HepG2 (cell line): ENCODE data around the gene TNNI3. TPM values are rescaled to one million over a fixed set of nuclear protein-coding genes. Genes with fewer than 3 reads are reported as not detected.

Source experiments
- ATAC-seq: fragments of 200-7000 bp; cut with Tn5 transposase; 3 replicates; pipeline ENCODE4 v1.9.1; 2020; ENCODE audit warnings: mild to moderate bottlenecking, moderate library complexity
- BruUV-seq: library from RNA; stranded (reverse); fragments of 400-500 nt; replicated peaks from 2 replicates; lab custom pipeline; 2021; lab: Mats Ljungman, UMichigan
- CTCF ChIA-PET: fragments of 300-600 bp; formaldehyde crosslinking; extraction: SDS; loops from one replicate; lab custom pipeline; 2021; ENCODE audit warnings: low total read pairs, inconsistent platforms, low intra/inter-chr PET ratio; lab: Yijun Ruan, JAX
- POLR2A ChIA-PET: fragments of 350-600 bp; sonication (Branson Sonifier 250); formaldehyde crosslinking; loops from one replicate; lab custom pipeline; 2020; ENCODE audit warnings: antibody characterized with exemption, inconsistent platforms; lab: Yijun Ruan, JAX
- DNase-seq: peaks from one replicate; pipeline ENCODE4 v3.0.0-alpha.2; 2015; ENCODE audit warnings: low spot score
- FAIRE-seq: peaks from 3 replicates; lab custom pipeline; 2011; peaks lifted over from hg19 to GRCh38; lab: Jason Lieb, UNC
- H2AFZ ChIP-seq: one replicate; pipeline ENCODE4 v1.6.1; 2011; ENCODE audit warnings: low read length, inconsistent platforms
- H3K27ac ChIP-seq: fragments of 300-600 bp; 3 replicates; pipeline ENCODE4 v1.8.0; 2011; ENCODE audit warnings: mixed run types, mild to moderate bottlenecking, mixed read lengths, low read length, inconsistent platforms; ENCODE audit not compliant: insufficient read depth; ENCODE audit errors: extremely low read length
- H3K27me3 ChIP-seq, 2 experiments: fragments of 200-600 bp in 1 of 2; 2 replicates in 1 of 2; 3 replicates in 1 of 2; pipeline versions ENCODE4 v1.6.0 to v1.8.0; 2011; ENCODE audit warnings: low read length in 2 of 2, mild to moderate bottlenecking in 2 of 2, moderate library complexity in 2 of 2, inconsistent platforms in 1 of 2; ENCODE audit not compliant: insufficient read depth in 2 of 2, control insufficient read depth in 1 of 2
- H3K36me3 ChIP-seq, 2 experiments: fragments of 200-600 bp in 1 of 2; replicated peaks in 1 of 2; 2 replicates in 1 of 2; 3 replicates in 1 of 2; pipeline versions ENCODE4 v1.5.1 to v1.8.0; 2011; ENCODE audit warnings: low read length in 2 of 2, inconsistent platforms in 1 of 2; ENCODE audit not compliant: insufficient read depth in 2 of 2, control insufficient read depth in 1 of 2
- H3K4me1 ChIP-seq: 2 replicates; pipeline ENCODE4 v1.5.1; 2012; ENCODE audit warnings: low read length, inconsistent platforms; ENCODE audit not compliant: insufficient read depth
- H3K4me2 ChIP-seq: 2 replicates; pipeline ENCODE4 v1.6.0; 2011; ENCODE audit warnings: low read depth, low read length, inconsistent platforms
- H3K4me3 ChIP-seq, 3 experiments: fragments of 200-600 bp in 1 of 3; sonication (generic), shearing (Covaris generic) in 1 of 3; replicated peaks in 1 of 3; 2 replicates each; pipeline ENCODE4 v1.5.1; 2011 to 2016; ENCODE audit warnings: low read length in 3 of 3, inconsistent platforms in 2 of 3, low read depth in 2 of 3, mild to moderate bottlenecking in 2 of 3, control low read depth in 1 of 3, mixed read lengths in 1 of 3; ENCODE audit not compliant: insufficient read depth in 1 of 3
- H3K79me2 ChIP-seq: one replicate; pipeline ENCODE4 v1.6.1; 2011; ENCODE audit warnings: low read length, inconsistent platforms; ENCODE audit not compliant: insufficient read depth
- H3K9ac ChIP-seq: 2 replicates; pipeline ENCODE4 v1.6.0; 2011; ENCODE audit warnings: mild to moderate bottlenecking, low read depth, low read length, inconsistent platforms; ENCODE audit not compliant: insufficient read depth
- H3K9me3 ChIP-seq: 2 replicates; pipeline ENCODE4 v1.5.1; 2012; ENCODE audit warnings: mild to moderate bottlenecking, low read length
- H4K20me1 ChIP-seq: 2 replicates; pipeline ENCODE4 v1.6.0; 2011; ENCODE audit warnings: inconsistent platforms, mild to moderate bottlenecking, low read length, moderate library complexity; ENCODE audit not compliant: insufficient read depth
- ARNT2 ChIP-seq: sonication (generic); formaldehyde crosslinking; IDR thresholded peaks from 2 replicates; pipeline ENCODE4 v1.8.0; 2022; ENCODE audit warnings: mild to moderate bottlenecking, low read depth, missing genetic modification reagents, moderate library complexity
- GATAD1 ChIP-seq: IDR thresholded peaks from 2 replicates; pipeline ENCODE4 v1.6.1; 2016; ENCODE audit warnings: missing genetic modification reagents, missing compliant biosample characterization
- MAZ ChIP-seq, 2 experiments: sonication (generic) in 1 of 2; formaldehyde crosslinking in 1 of 2; IDR thresholded peaks; 2 replicates each; pipeline versions ENCODE4 v1.5.0 to v1.6.1; 2012 to 2020; ENCODE audit warnings: low read depth in 2 of 2, mild to moderate bottlenecking in 2 of 2, borderline replicate concordance in 1 of 2, improper control_type of control experiment in 1 of 2, low read length in 1 of 2, missing genetic modification reagents in 1 of 2, moderate library complexity in 1 of 2
- RBFOX2 ChIP-seq: fragments of 200-400 bp; formaldehyde crosslinking; IDR thresholded peaks from 2 replicates; pipeline ENCODE4 v1.6.1; 2017; ENCODE audit warnings: low read depth, mild to moderate bottlenecking, low read length
- REXO4 ChIP-seq: sonication (generic); formaldehyde crosslinking; IDR thresholded peaks from 2 replicates; pipeline ENCODE4 v1.8.0; 2022; ENCODE audit warnings: missing genetic modification reagents, mild to moderate bottlenecking, borderline replicate concordance
- THYN1 ChIP-seq: sonication (generic); formaldehyde crosslinking; IDR thresholded peaks from 2 replicates; pipeline ENCODE4 v1.8.1; 2023; ENCODE audit warnings: low read depth, mild to moderate bottlenecking, moderate library complexity, missing genetic modification reagents, borderline replicate concordance
- ZNF12 ChIP-seq: sonication (generic); formaldehyde crosslinking; IDR thresholded peaks from 2 replicates; pipeline ENCODE4 v1.5.0; 2020; ENCODE audit warnings: missing genetic modification reagents
- ZNF430 ChIP-seq: sonication (generic); formaldehyde crosslinking; IDR thresholded peaks from 2 replicates; pipeline ENCODE4 v1.9.0; 2021; ENCODE audit warnings: mild to moderate bottlenecking, missing genetic modification reagents
- ZNF709 ChIP-seq: sonication (generic); formaldehyde crosslinking; IDR thresholded peaks from 2 replicates; pipeline ENCODE4 v1.5.0; 2020; ENCODE audit warnings: mild to moderate bottlenecking, missing genetic modification reagents
- WGBS: methylation state at CpG from one replicate; pipeline ENCODE4 v1.1.6; 2017; ENCODE audit warnings: low lambda C conversion rate; 5-methylcytosine and 5-hydroxymethylcytosine counted together
- in situ Hi-C: cut with HindIII; loops from 2 replicates; pipeline ENCODE4 v1.10.0; 2017; ENCODE audit warnings: low pct_unique_long_range_greater_than_20kb; ENCODE audit not compliant: extremely low pct_ligation_motif_present
- intact Hi-C: fragments of 100-400 bp; cut with micrococcal nuclease; formaldehyde crosslinking; loops from one replicate; pipeline ENCODE4 v1.10.0; 2022; ENCODE audit not compliant: unreplicated experiment
- polyA plus RNA-seq, 8 experiments: library from polyadenylated mRNA; depleted of rRNA in 3 of 8; stranded (reverse) in 7 of 8; unstranded in 1 of 8; fragments of >200 nt; fragmentation: Illumina TruSeq in 4 of 8; extraction: Trizol in 4 of 8; gene quantifications; 2 replicates each; pipeline versions ENCODE4 v1.2.1 to v1.2.3, GENCODE V29; 2011 to 2016; ENCODE audit warnings: low read depth in 4 of 8, missing spikeins in 1 of 8, mixed read lengths in 1 of 8; ENCODE audit not compliant: insufficient read depth in 1 of 8
- total RNA-seq, 5 experiments: library from RNA; depleted of rRNA; stranded (reverse); fragments of >200 nt; fragmentation: Illumina TruSeq; extraction: Trizol; gene quantifications; 2 replicates each; pipeline ENCODE4 v1.2.3, GENCODE V29; 2016; ENCODE audit warnings: low read depth in 1 of 5
- TF ChIP-seq, protein P1 (sequence below): sonication (generic); formaldehyde crosslinking; IDR thresholded peaks from 2 replicates; pipeline ENCODE4 v1.4.0; 2020; ENCODE audit warnings: mild to moderate bottlenecking, low read depth, missing genetic modification reagents
- TF ChIP-seq, protein P2 (sequence below): sonication (generic); formaldehyde crosslinking; IDR thresholded peaks from 2 replicates; pipeline ENCODE4 v1.4.0; 2020; ENCODE audit warnings: missing genetic modification reagents, mild to moderate bottlenecking, borderline replicate concordance
- TF ChIP-seq, protein P3 (sequence below): sonication (generic); formaldehyde crosslinking; IDR thresholded peaks from 2 replicates; pipeline ENCODE4 v1.8.0; 2022; ENCODE audit warnings: mild to moderate bottlenecking, missing genetic modification reagents, moderate library complexity
- TF ChIP-seq, protein P4 (sequence below), 2 experiments: sonication (generic) in 1 of 2; formaldehyde crosslinking in 1 of 2; IDR thresholded peaks; 2 replicates each; pipeline versions ENCODE4 v1.6.1 to v1.9.0; 2014 to 2022; ENCODE audit warnings: antibody characterized with exemption in 1 of 2, borderline replicate concordance in 1 of 2, inconsistent platforms in 1 of 2, low read depth in 1 of 2, missing genetic modification reagents in 1 of 2

Gene TNNI3
- total and polyA plus RNA-seq, 2 of the 13 experiments (the other 11 are each of a cell fraction or from before 2014, with no cell fraction given) = 3.5 to 3.7 TPM

DNA sequence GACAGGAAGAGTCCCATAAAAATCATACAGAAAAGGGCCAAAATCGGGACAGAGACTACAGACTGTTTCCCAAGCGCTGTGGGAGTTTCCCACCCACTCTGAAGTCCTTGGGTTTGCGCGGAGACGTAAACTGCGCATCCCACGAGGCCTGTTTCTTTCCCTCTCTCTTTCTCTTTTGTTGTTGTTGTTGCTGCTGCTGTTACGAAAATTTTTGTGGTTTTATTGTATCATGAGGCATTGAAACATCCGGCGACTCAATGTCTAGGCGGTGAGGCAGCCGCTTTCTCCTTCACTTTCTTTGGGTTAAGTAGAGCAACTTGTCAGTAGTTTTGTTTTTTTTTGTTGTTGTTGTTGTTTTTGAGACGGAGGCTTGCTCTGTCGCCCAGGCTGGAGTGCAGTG lies 38.5 kb downstream of the TNNI3 start:
- peaks cover 0 to 14% of the 10 kb centered on the region in 2 experiments; a peak in 2 of 5 replicates for H3K27me3 ChIP-seq
- ATAC-seq (no peak), DNase-seq (no peak)
- 90% methylated on average over 14 of the region's 14 CpGs for whole genome bisulfite sequencing
- BruUV-seq = no TSS peak
- TF ChIP-seq, protein P1, sequence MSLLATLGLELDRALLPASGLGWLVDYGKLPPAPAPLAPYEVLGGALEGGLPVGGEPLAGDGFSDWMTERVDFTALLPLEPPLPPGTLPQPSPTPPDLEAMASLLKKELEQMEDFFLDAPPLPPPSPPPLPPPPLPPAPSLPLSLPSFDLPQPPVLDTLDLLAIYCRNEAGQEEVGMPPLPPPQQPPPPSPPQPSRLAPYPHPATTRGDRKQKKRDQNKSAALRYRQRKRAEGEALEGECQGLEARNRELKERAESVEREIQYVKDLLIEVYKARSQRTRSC (CRISPR knock-in tag) = no peak
- TF ChIP-seq GATAD1 (no peak), ZNF709 (CRISPR knock-in tag) (no peak), ZNF12 (CRISPR knock-in tag) (no peak), ARNT2 (CRISPR knock-in tag) (no peak), THYN1 (CRISPR knock-in tag) (no peak), MAZ (IDR thresholded peaks at IDR 0.05; ENCODE audit: borderline replicate concordance, low read depth, low read length) (no peak), MAZ (CRISPR knock-in tag; IDR thresholded peaks at IDR 0.05; ENCODE audit: low read depth) (no peak), REXO4 (no peak), ZNF430 (CRISPR knock-in tag) (no peak), RBFOX2 (no peak)
- TF ChIP-seq, protein P2, sequence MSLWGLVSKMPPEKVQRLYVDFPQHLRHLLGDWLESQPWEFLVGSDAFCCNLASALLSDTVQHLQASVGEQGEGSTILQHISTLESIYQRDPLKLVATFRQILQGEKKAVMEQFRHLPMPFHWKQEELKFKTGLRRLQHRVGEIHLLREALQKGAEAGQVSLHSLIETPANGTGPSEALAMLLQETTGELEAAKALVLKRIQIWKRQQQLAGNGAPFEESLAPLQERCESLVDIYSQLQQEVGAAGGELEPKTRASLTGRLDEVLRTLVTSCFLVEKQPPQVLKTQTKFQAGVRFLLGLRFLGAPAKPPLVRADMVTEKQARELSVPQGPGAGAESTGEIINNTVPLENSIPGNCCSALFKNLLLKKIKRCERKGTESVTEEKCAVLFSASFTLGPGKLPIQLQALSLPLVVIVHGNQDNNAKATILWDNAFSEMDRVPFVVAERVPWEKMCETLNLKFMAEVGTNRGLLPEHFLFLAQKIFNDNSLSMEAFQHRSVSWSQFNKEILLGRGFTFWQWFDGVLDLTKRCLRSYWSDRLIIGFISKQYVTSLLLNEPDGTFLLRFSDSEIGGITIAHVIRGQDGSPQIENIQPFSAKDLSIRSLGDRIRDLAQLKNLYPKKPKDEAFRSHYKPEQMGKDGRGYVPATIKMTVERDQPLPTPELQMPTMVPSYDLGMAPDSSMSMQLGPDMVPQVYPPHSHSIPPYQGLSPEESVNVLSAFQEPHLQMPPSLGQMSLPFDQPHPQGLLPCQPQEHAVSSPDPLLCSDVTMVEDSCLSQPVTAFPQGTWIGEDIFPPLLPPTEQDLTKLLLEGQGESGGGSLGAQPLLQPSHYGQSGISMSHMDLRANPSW (CRISPR knock-in tag) = no peak
- TF ChIP-seq, protein P3, sequence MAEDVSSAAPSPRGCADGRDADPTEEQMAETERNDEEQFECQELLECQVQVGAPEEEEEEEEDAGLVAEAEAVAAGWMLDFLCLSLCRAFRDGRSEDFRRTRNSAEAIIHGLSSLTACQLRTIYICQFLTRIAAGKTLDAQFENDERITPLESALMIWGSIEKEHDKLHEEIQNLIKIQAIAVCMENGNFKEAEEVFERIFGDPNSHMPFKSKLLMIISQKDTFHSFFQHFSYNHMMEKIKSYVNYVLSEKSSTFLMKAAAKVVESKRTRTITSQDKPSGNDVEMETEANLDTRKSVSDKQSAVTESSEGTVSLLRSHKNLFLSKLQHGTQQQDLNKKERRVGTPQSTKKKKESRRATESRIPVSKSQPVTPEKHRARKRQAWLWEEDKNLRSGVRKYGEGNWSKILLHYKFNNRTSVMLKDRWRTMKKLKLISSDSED (CRISPR knock-in tag) = no peak
- TF ChIP-seq, protein P4, sequence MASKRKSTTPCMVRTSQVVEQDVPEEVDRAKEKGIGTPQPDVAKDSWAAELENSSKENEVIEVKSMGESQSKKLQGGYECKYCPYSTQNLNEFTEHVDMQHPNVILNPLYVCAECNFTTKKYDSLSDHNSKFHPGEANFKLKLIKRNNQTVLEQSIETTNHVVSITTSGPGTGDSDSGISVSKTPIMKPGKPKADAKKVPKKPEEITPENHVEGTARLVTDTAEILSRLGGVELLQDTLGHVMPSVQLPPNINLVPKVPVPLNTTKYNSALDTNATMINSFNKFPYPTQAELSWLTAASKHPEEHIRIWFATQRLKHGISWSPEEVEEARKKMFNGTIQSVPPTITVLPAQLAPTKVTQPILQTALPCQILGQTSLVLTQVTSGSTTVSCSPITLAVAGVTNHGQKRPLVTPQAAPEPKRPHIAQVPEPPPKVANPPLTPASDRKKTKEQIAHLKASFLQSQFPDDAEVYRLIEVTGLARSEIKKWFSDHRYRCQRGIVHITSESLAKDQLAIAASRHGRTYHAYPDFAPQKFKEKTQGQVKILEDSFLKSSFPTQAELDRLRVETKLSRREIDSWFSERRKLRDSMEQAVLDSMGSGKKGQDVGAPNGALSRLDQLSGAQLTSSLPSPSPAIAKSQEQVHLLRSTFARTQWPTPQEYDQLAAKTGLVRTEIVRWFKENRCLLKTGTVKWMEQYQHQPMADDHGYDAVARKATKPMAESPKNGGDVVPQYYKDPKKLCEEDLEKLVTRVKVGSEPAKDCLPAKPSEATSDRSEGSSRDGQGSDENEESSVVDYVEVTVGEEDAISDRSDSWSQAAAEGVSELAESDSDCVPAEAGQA (IDR thresholded peaks at IDR 0.05; ENCODE audit: low read depth) = no peak
- TF ChIP-seq, protein P4 (CRISPR knock-in tag; IDR thresholded peaks at IDR 0.05; ENCODE audit: borderline replicate concordance) = no peak
- TF ChIP-seq, all 625 proteins: peak for 0
- ChIA-PET CTCF (no interaction called here), POLR2A (interaction anchor here (1.7 kb wide), 1 partner anchor 357 kb away, joined by 7 read pairs; the partner anchor contains the start of gene ZNF628)
- intact Hi-C loops = no loop called here
- no peak overlapping the region for H3K27ac ChIP-seq
- no peak overlapping the region for H3K9ac ChIP-seq
- H3K9me3 ChIP-seq = no peaks in the 10 kb centered on the region
- H3K79me2 ChIP-seq = peaks cover 29% of the 10 kb centered on the region
- no peak overlapping the region for H3K4me2 ChIP-seq
- in situ Hi-C loops = no loop called here
- H2AFZ ChIP-seq = no peak overlapping the region
- no peak overlapping the region for H3K4me3 ChIP-seq
- H4K20me1 ChIP-seq = peaks cover 14% of the 10 kb centered on the region
- peaks cover 41% of the 10 kb centered on the region for H3K4me1 ChIP-seq
- no peak for FAIRE-seq
- H3K36me3 ChIP-seq = no peaks in the 10 kb centered on the region
